Fibroblast of pulmonary artery (primary cell): ENCODE measurements around the gene PRUNE2.

Experiments
- DNase-seq: peaks from one replicate; pipeline ENCODE4 v3.0.0-alpha.2; 2010; ENCODE audit warnings: low read depth
- H3K4me3 ChIP-seq: replicated peaks from 2 replicates; pipeline ENCODE4 v1.5.1; 2011; ENCODE audit warnings: low read depth, mild to moderate bottlenecking, control low read depth, low read length, moderate library complexity
- CTCF ChIP-seq: IDR thresholded peaks from 2 replicates; pipeline ENCODE4 v1.5.1; 2011; ENCODE audit warnings: mild to moderate bottlenecking, control low read depth, low read length, inconsistent platforms; ENCODE audit errors: missing control alignments

PRUNE2 gene

GRCh38 chr9:76644647-76645250, 261.2 kb downstream of the PRUNE2 start:
- no peak for TF ChIP-seq CTCF
- no peak overlapping the region for H3K4me3 ChIP-seq
- DNase-seq: no peak

GRCh38 chr9:76644171-76644570, 261.7 kb downstream of the PRUNE2 start:
- TF ChIP-seq CTCF: no peak
- H3K4me3 ChIP-seq: no peak overlapping the region
- DNase-seq: no peak

- DNase-seq: no peak
- H3K4me3 ChIP-seq: no peak overlapping the region
- no peak for TF ChIP-seq CTCF
Measured at GRCh38 chr9:76643399-76644117, 262.4 kb downstream of the PRUNE2 start.

- no peak for DNase-seq
- no peak overlapping the region for H3K4me3 ChIP-seq
- no peak for TF ChIP-seq CTCF
Measured at GRCh38 chr9:76642701-76643209, 263.2 kb downstream of the PRUNE2 start.

GRCh38 chr9:76642074-76642473, 263.8 kb downstream of the PRUNE2 start:
- H3K4me3 ChIP-seq: no peak overlapping the region
- no peak for TF ChIP-seq CTCF
- no peak for DNase-seq

- no peak overlapping the region for H3K4me3 ChIP-seq
- no peak for DNase-seq
- no peak for TF ChIP-seq CTCF
Measured at GRCh38 chr9:76638001-76638400, 267.9 kb downstream of the PRUNE2 start.

- no peak for DNase-seq
- no peak for TF ChIP-seq CTCF
- no peak overlapping the region for H3K4me3 ChIP-seq
Measured at GRCh38 chr9:76637416-76637815, 268.5 kb downstream of the PRUNE2 start.
